A172 (cell line): ENCODE measurements around the gene CTDSP1. TPM values are rescaled to one million over a fixed set of nuclear protein-coding genes. Genes with fewer than 3 reads are reported as not detected.

ENCODE experiments used
- total RNA-seq: library from RNA; depleted of rRNA; stranded (reverse); fragments of >200 nt; shearing (Covaris generic); gene quantifications from 2 replicates; pipeline ENCODE4 v1.2.3, GENCODE V29; 2014; rRNA removed

Gene CTDSP1
- total RNA-seq, 1 experiment from 2014 or later: 65.3 TPM

Other genes with a start within 250 kb of the CTDSP1 start
- gene CXCR1, start 232.9 kb upstream of the CTDSP1 start, total RNA-seq: not detected in 2 replicates
- gene ARPC2, start 182.7 kb upstream of the CTDSP1 start, total RNA-seq: 489 and 514 TPM in 2 replicates
- not detected in 2 replicates for gene GPBAR1, start 138.9 kb upstream of the CTDSP1 start, total RNA-seq
- 217 and 254 TPM in 2 replicates for gene AAMP, start 129.7 kb upstream of the CTDSP1 start, total RNA-seq
- 68.9 and 78.6 TPM in 2 replicates for gene PNKD, start 129.3 kb upstream of the CTDSP1 start, total RNA-seq
- 154 and 170 TPM in 2 replicates for gene TMBIM1, start 107.4 kb upstream of the CTDSP1 start, total RNA-seq
- not detected in 2 replicates for gene CATIP, start 43.0 kb upstream of the CTDSP1 start, total RNA-seq
- 0.19 TPM in 1 of 2 replicates, not detected in the other for gene SLC11A1, start 17.6 kb upstream of the CTDSP1 start, total RNA-seq
- not detected in 2 replicates for gene VIL1, start 19.3 kb downstream of the CTDSP1 start, total RNA-seq
- 15.8 and 19.1 TPM in 2 replicates for gene USP37, start 168.5 kb downstream of the CTDSP1 start, total RNA-seq
- gene CNOT9, start 169.0 kb downstream of the CTDSP1 start, total RNA-seq: 99.4 and 114 TPM in 2 replicates
- 1.3 and 6.9 TPM in 2 replicates for gene PLCD4, start 208.0 kb downstream of the CTDSP1 start, total RNA-seq